Calu3 (cell line): Measurements from ENCODE around the gene NXF1. TPM values are rescaled to one million over a fixed set of nuclear protein-coding genes. Genes with fewer than 3 reads are reported as not detected.

Experiments used
- BruUV-seq: library from RNA; stranded (reverse); fragments of 400-500 nt; replicated peaks from 2 replicates; lab custom pipeline; 2021; lab: Mats Ljungman, UMichigan
- CTCF ChIA-PET: fragments of 300-600 bp; sonication (Branson Sonifier 250); formaldehyde crosslinking; loops from one replicate; lab custom pipeline; 2022; ENCODE audit warnings: antibody characterized with exemption; lab: Charles Lee
- DNase-seq: peaks from one replicate; pipeline ENCODE4 v3.0.0; 2022
- H3K27ac Mint-ChIP-seq: one replicate; pipeline ENCODE4 v1.8.0; 2022; ENCODE audit warnings: mixed read lengths; ENCODE audit not compliant: unreplicated experiment
- H3K27me3 Mint-ChIP-seq: one replicate; pipeline ENCODE4 v1.8.0; 2022; ENCODE audit warnings: mixed read lengths; ENCODE audit not compliant: unreplicated experiment
- H3K36me3 Mint-ChIP-seq: one replicate; pipeline ENCODE4 v1.8.0; 2022; ENCODE audit warnings: mild to moderate bottlenecking, moderate library complexity, mixed read lengths; ENCODE audit not compliant: insufficient read depth, unreplicated experiment
- H3K4me1 Mint-ChIP-seq: one replicate; pipeline ENCODE4 v1.8.0; 2022; ENCODE audit warnings: mild to moderate bottlenecking, low read depth, mixed read lengths; ENCODE audit not compliant: unreplicated experiment
- H3K4me3 Mint-ChIP-seq: one replicate; pipeline ENCODE4 v1.8.0; 2022; ENCODE audit warnings: mild to moderate bottlenecking, low read depth, moderate library complexity, mixed read lengths; ENCODE audit not compliant: unreplicated experiment
- H3K9me3 Mint-ChIP-seq: one replicate; pipeline ENCODE4 v1.8.0; 2022; ENCODE audit warnings: low read depth, mixed read lengths; ENCODE audit not compliant: unreplicated experiment
- CTCF ChIP-seq: fragments of 200-600 bp; IDR thresholded peaks from one replicate; pipeline ENCODE4 v1.8.0; 2022; ENCODE audit warnings: antibody characterized with exemption; ENCODE audit not compliant: unreplicated experiment
- intact Hi-C: fragments of 100-400 bp; cut with micrococcal nuclease; formaldehyde crosslinking; loops from one replicate; pipeline ENCODE4 v1.10.0; 2022; ENCODE audit not compliant: unreplicated experiment
- total RNA-seq: library from RNA; stranded (reverse); gene quantifications from 2 replicates; pipeline ENCODE4 v1.2.3, GENCODE V29; 2022

NXF1 gene
- total RNA-seq, 1 experiment from 2014 or later, result 51.6 TPM

GRCh38 chr11:62777389-62777788, 27.9 kb downstream of the NXF1 start:
- Mint-ChIP-seq H3K9me3 (no peaks in the 10 kb centered on the region), H3K27me3 (no peaks in the 10 kb centered on the region), H3K27ac (no peak overlapping the region), H3K4me1 (no peaks in the 10 kb centered on the region), H3K4me3 (no peak overlapping the region), H3K36me3 (peaks cover 44% of the 10 kb centered on the region)
- CTCF ChIA-PET, result interaction anchor here (0.7 kb wide), 1 partner anchor 78 kb away, joined by 6 read pairs; no protein-coding TSS in a partner anchor
- no TSS peak for BruUV-seq
- TF ChIP-seq CTCF, result no peak
- DNase-seq, result no peak
- intact Hi-C loops, result no loop called here

- intact Hi-C loops, result no loop called here
- no peak overlapping the region for H3K4me3 Mint-ChIP-seq
- H3K9me3 Mint-ChIP-seq, result no peaks in the 10 kb centered on the region
- DNase-seq, result no peak
- no peak overlapping the region for H3K27ac Mint-ChIP-seq
- CTCF ChIA-PET, result no interaction called here
- peaks cover 5% of the 10 kb centered on the region for H3K4me1 Mint-ChIP-seq
- no peaks in the 10 kb centered on the region for H3K27me3 Mint-ChIP-seq
- no TSS peak for BruUV-seq
- TF ChIP-seq CTCF, result no peak
- peaks cover 52% of the 10 kb centered on the region for H3K36me3 Mint-ChIP-seq
These were observed 29.6 kb downstream of the NXF1 start for GRCh38 chr11:62775646-62776045.

GRCh38 chr11:62774407-62774806, 30.8 kb downstream of the NXF1 start:
- no peak overlapping the region for H3K4me3 Mint-ChIP-seq
- H3K27ac Mint-ChIP-seq, result no peak overlapping the region
- DNase-seq, result no peak
- BruUV-seq, result no TSS peak
- peaks cover 14% of the 10 kb centered on the region for H3K4me1 Mint-ChIP-seq
- H3K36me3 Mint-ChIP-seq, result peaks cover 56% of the 10 kb centered on the region
- no peak for TF ChIP-seq CTCF
- H3K9me3 Mint-ChIP-seq, result no peaks in the 10 kb centered on the region
- CTCF ChIA-PET, result interaction anchor here (0.6 to 0.7 kb wide), 2 partner anchors 604 to 801 kb away, joined by 5 read pairs; no protein-coding TSS in a partner anchor
- H3K27me3 Mint-ChIP-seq, result no peaks in the 10 kb centered on the region
- intact Hi-C loops, result no loop called here

GRCh38 chr11:62771144-62772021, 33.9 kb downstream of the NXF1 start, which contains the start of gene TAF6L:
TSS of gene TAF6L (plus strand) at chr11:62771396. CDS start at chr11:62775784, 4,388 bp downstream.
- Mint-ChIP-seq H3K27me3 (no peaks in the 10 kb centered on the region), H3K4me3 (peak within 1 kb of the TSS; percentile 98), H3K4me1 (peaks cover 14% of the 10 kb centered on the region), H3K27ac (peak within 1 kb of the TSS; percentile 99), H3K36me3 (peaks cover 56% of the 10 kb centered on the region), H3K9me3 (no peaks in the 10 kb centered on the region)
- peak; percentile 92 for DNase-seq
- intact Hi-C loops, result no loop called here
- no peak for TF ChIP-seq CTCF
- BruUV-seq, result TSS peak; percentile 42
- CTCF ChIA-PET, result interaction anchor here (0.6 to 2.2 kb wide), 6 partner anchors 10 to 70 kb away, joined by 3 to 10 read pairs (median 6); partner anchors contain the start of genes POLR2G, TMEM179B and ZBTB3
